ENCODE results near the gene SH3GL1. TPM values are rescaled to one million over a fixed set of nuclear protein-coding genes. Genes with fewer than 3 reads are reported as not detected.

The SH3GL1 gene
- total RNA-seq, 1 donor from 2014 or later = 101 TPM

DNA sequence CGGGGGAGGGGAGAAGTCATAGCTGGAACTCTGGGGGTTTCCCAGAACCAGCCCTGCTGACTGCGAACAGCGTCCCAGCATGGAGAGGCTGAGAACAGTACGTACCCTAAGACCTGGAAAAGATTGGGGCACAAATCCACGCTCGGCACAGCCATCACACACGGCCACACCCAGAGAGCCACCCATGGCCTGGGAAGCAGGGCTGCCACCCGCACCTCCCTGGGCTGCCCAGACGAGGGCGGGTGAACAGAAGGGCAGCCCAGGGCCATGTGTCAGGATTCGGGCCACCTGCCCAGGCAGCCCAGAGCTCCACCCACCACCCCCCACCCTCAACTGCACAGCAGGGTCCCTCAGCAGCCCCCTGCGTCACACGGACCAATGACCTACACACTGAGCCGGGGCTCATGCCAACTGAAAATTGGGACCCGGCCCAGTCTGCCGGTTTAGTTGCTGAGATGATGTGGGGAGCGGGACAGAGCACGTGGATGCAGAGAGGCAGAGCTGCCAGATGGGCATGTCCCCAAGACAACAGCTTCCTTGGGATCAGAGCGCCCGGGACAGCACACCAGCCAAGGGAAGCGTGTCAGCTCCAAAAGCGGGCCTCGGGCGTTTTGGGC, 48.8 kb upstream of the SH3GL1 start:
- peaks cover 51% of the 10 kb centered on the region for H4K20me1 ChIP-seq (ENCODE audit: insufficient read depth, low read length)
- peaks cover 7% of the 10 kb centered on the region for H3K79me2 ChIP-seq (ENCODE audit: insufficient read depth, low read length)
- no peaks in the 10 kb centered on the region for H3K4me1 Mint-ChIP-seq (ENCODE audit: low read depth, unreplicated experiment)
- H3K27me3 ChIP-seq (ENCODE audit: insufficient read depth, low read length) = no peaks in the 10 kb centered on the region
- no peak for DNase-seq (ENCODE audit: low read depth)
- no peak overlapping the region for H3K4me3 Mint-ChIP-seq (ENCODE audit: unreplicated experiment)
- H3K4me3 ChIP-seq (ENCODE audit: insufficient read depth, low read depth, low read length) = no peak overlapping the region
- no peaks in the 10 kb centered on the region for H3K9me3 ChIP-seq (ENCODE audit: insufficient read depth, low read depth, low read length)
- no peak overlapping the region for H3K27ac Mint-ChIP-seq (ENCODE audit: unreplicated experiment)
- H3K36me3 Mint-ChIP-seq (ENCODE audit: low read depth, unreplicated experiment) = peaks cover 7% of the 10 kb centered on the region
- no peak overlapping the region for H2AFZ ChIP-seq (ENCODE audit: low read depth, low read length)
- H3K36me3 ChIP-seq (ENCODE audit: insufficient read depth, low read length) = peaks cover 14% of the 10 kb centered on the region
- no peak overlapping the region for H3K27ac ChIP-seq (ENCODE audit: low read depth, low read length)
- H3K4me1 ChIP-seq (ENCODE audit: insufficient read depth, low read length) = no peaks in the 10 kb centered on the region
- no peak for FAIRE-seq
- H3K4me2 ChIP-seq (ENCODE audit: low read length) = no peak overlapping the region
- no peaks in the 10 kb centered on the region for H3K27me3 Mint-ChIP-seq (ENCODE audit: low read depth, unreplicated experiment)
- no peak for TF ChIP-seq CTCF (IDR thresholded peaks at IDR 0.05; ENCODE audit: insufficient read depth, low read depth, low read length)
- TF ChIP-seq EZH2 (IDR thresholded peaks at IDR 0.05; ENCODE audit: insufficient read depth, low read length) = no peak
- no peak overlapping the region for H3K9ac ChIP-seq (ENCODE audit: low read length)
- no peaks in the 10 kb centered on the region for H3K9me3 Mint-ChIP-seq (ENCODE audit: unreplicated experiment)

- Histone ChIP-seq H3K9me3 (ENCODE audit: insufficient read depth, low read depth, low read length) (no peaks in the 10 kb centered on the region), H3K27me3 (ENCODE audit: insufficient read depth, low read length) (no peaks in the 10 kb centered on the region), H3K4me1 (ENCODE audit: insufficient read depth, low read length) (no peaks in the 10 kb centered on the region), H3K9ac (ENCODE audit: low read length) (no peak overlapping the region), H3K4me2 (ENCODE audit: low read length) (no peak overlapping the region), H3K27ac (ENCODE audit: low read depth, low read length) (no peak overlapping the region), H3K4me3 (ENCODE audit: insufficient read depth, low read depth, low read length) (no peak overlapping the region), H3K79me2 (ENCODE audit: insufficient read depth, low read length) (peaks cover 4% of the 10 kb centered on the region), H2AFZ (ENCODE audit: low read depth, low read length) (no peak overlapping the region), H3K36me3 (ENCODE audit: insufficient read depth, low read length) (peaks cover 14% of the 10 kb centered on the region), H4K20me1 (ENCODE audit: insufficient read depth, low read length) (peaks cover 46% of the 10 kb centered on the region)
- H3K9me3 Mint-ChIP-seq (ENCODE audit: unreplicated experiment) = no peaks in the 10 kb centered on the region
- H3K4me1 Mint-ChIP-seq (ENCODE audit: low read depth, unreplicated experiment) = no peaks in the 10 kb centered on the region
- H3K36me3 Mint-ChIP-seq (ENCODE audit: low read depth, unreplicated experiment) = peaks cover 7% of the 10 kb centered on the region
- TF ChIP-seq CTCF (IDR thresholded peaks at IDR 0.05; ENCODE audit: insufficient read depth, low read depth, low read length) = no peak
- TF ChIP-seq EZH2 (IDR thresholded peaks at IDR 0.05; ENCODE audit: insufficient read depth, low read length) = no peak
- no peak overlapping the region for H3K4me3 Mint-ChIP-seq (ENCODE audit: unreplicated experiment)
- FAIRE-seq (no peak), DNase-seq (ENCODE audit: low read depth) (no peak)
- H3K27ac Mint-ChIP-seq (ENCODE audit: unreplicated experiment) = no peak overlapping the region
- no peaks in the 10 kb centered on the region for H3K27me3 Mint-ChIP-seq (ENCODE audit: low read depth, unreplicated experiment)
Observed at GRCh38 chr19:4448147-4448985, 48.0 kb upstream of the SH3GL1 start.
